K562 (cell line): ENCODE measurements around the gene GMPR.

Experiments used
- GABPA ChIP-seq: fragments of 200-800 bp; sonication (Bioruptor generic); conservative IDR thresholded peaks from 2 replicates; pipeline ENCODE4 v1.6.1; 2016; ENCODE audit warnings: low read depth, missing genetic modification characterization, missing compliant biosample characterization
- HOXB6 ChIP-seq: fragments of 250-450 bp; sonication (Bioruptor Pico); IDR thresholded peaks from 2 replicates; pipeline ENCODE4 v1.5.1; 2022; ENCODE audit warnings: mild to moderate bottlenecking, borderline replicate concordance
- JUND ChIP-seq, 2 experiments: IDR thresholded peaks; 2 replicates in 1 of 2; 3 replicates in 1 of 2; pipeline ENCODE4 v1.6.1; 2011; ENCODE audit warnings: borderline replicate concordance in 2 of 2, low read depth in 2 of 2, low read length in 2 of 2, improper control_type of control experiment in 1 of 2, missing biosample characterization in 1 of 2, missing genetic modification characterization in 1 of 2, missing genetic modification reagents in 1 of 2
- KDM1A ChIP-seq, 2 experiments: fragments of 450-650 bp; IDR thresholded peaks; 2 replicates each; pipeline ENCODE4 v1.6.1; 2016; ENCODE audit warnings: mild to moderate bottlenecking in 2 of 2
- KLF6 ChIP-seq: fragments of 250-450 bp; sonication (Bioruptor Pico); IDR thresholded peaks from 2 replicates; pipeline ENCODE4 v1.4.0; 2020; ENCODE audit warnings: mild to moderate bottlenecking, moderate library complexity, borderline replicate concordance
- LARP7 ChIP-seq: fragments of 450-650 bp; IDR thresholded peaks from 2 replicates; pipeline ENCODE4 v1.6.1; 2016
- POLR2A ChIP-seq: fragments of 450-650 bp; conservative IDR thresholded peaks from 2 replicates; pipeline ENCODE4 v1.6.1; 2016
- TEAD4 ChIP-seq, 2 experiments: sonication (generic) in 1 of 2; formaldehyde crosslinking in 1 of 2; IDR thresholded peaks; 2 replicates each; pipeline versions ENCODE4 v1.6.1 to v1.8.0; 2012 to 2022; ENCODE audit warnings: borderline replicate concordance in 1 of 2, inconsistent platforms in 1 of 2, low read length in 1 of 2, mild to moderate bottlenecking in 1 of 2, missing genetic modification reagents in 1 of 2
- ZNF282 ChIP-seq: sonication (generic); formaldehyde crosslinking; IDR thresholded peaks from 2 replicates; pipeline ENCODE4 v1.8.1; 2023; ENCODE audit warnings: missing genetic modification reagents
- ZNF76 ChIP-seq: fragments of 250-450 bp; sonication (Bioruptor Pico); IDR thresholded peaks from 2 replicates; pipeline ENCODE4 v1.4.0; 2020; ENCODE audit warnings: mild to moderate bottlenecking, moderate library complexity, borderline replicate concordance
- TF ChIP-seq, protein P1 (sequence below): fragments of 250-450 bp; sonication (Bioruptor Pico); IDR thresholded peaks from 2 replicates; pipeline ENCODE4 v1.8.0; 2021; ENCODE audit warnings: borderline replicate concordance, mild to moderate bottlenecking, moderate library complexity; ENCODE audit not compliant: poor library complexity, severe bottlenecking
- TF ChIP-seq, protein P2 (sequence below), 3 experiments: IDR thresholded peaks in 2 of 3; conservative IDR thresholded peaks in 1 of 3; 2 replicates each; pipeline ENCODE4 v1.5.1; 2011 to 2012; ENCODE audit warnings: low read length in 3 of 3, mild to moderate bottlenecking in 3 of 3, control low read depth in 2 of 3, improper control_type of control experiment in 1 of 3, inconsistent platforms in 1 of 3, low read depth in 1 of 3, mixed read lengths in 1 of 3, moderate library complexity in 1 of 3; ENCODE audit not compliant: insufficient read depth in 2 of 3
- TF ChIP-seq, protein P3 (sequence below): fragments of 450-650 bp; formaldehyde crosslinking; IDR thresholded peaks from 2 replicates; pipeline ENCODE4 v1.4.0; 2020; ENCODE audit warnings: mild to moderate bottlenecking, moderate library complexity
- TF ChIP-seq, protein P4 (sequence below): fragments of 250-450 bp; sonication (Bioruptor Pico); IDR thresholded peaks from 2 replicates; pipeline ENCODE4 v1.8.0; 2022; ENCODE audit warnings: moderate library complexity, mild to moderate bottlenecking, inconsistent platforms

DNA sequence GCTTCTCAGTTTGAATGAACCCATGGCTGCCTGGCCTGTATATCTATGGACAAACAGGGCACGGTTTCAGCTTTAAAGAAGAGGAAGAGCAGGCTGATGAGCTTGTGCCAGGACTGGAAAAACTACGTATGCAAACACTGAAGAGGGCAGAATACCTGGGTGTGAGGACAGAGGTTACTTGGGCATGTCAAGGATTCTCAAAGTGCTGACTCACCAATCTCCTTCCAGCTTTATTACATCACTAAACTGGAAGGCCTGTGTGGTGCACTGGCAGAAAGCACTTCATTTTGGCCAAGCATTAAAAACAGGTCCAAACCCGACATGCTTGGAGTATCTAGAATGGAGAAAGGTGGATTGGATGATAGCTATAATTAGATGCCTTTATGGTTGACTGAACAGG, 95.2 kb downstream of the GMPR start:
- no peak for TF ChIP-seq HOXB6 (CRISPR knock-in tag)
- TF ChIP-seq GABPA (tag), result no peak
- no peak for TF ChIP-seq TEAD4 (IDR thresholded peaks at IDR 0.05; ENCODE audit: low read length)
- no peak for TF ChIP-seq TEAD4 (CRISPR knock-in tag; IDR thresholded peaks at IDR 0.05; ENCODE audit: borderline replicate concordance)
- no peak for TF ChIP-seq ZNF76 (CRISPR knock-in tag)
- TF ChIP-seq KDM1A (IDR thresholded peaks at IDR 0.05), result no peak
- TF ChIP-seq POLR2A, result no peak
- no peak for TF ChIP-seq LARP7
- no peak for TF ChIP-seq KLF6
- peak; percentile 38; the same call in 1 of the 2 replicates for TF ChIP-seq JUND (IDR thresholded peaks at IDR 0.05; ENCODE audit: borderline replicate concordance, low read depth, low read length)
- peak; percentile 44; the same call in 1 of the 3 replicates for TF ChIP-seq JUND (tag; IDR thresholded peaks at IDR 0.05; ENCODE audit: borderline replicate concordance, low read depth, low read length)
- TF ChIP-seq, protein P1, sequence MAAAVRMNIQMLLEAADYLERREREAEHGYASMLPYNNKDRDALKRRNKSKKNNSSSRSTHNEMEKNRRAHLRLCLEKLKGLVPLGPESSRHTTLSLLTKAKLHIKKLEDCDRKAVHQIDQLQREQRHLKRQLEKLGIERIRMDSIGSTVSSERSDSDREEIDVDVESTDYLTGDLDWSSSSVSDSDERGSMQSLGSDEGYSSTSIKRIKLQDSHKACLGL (CRISPR knock-in tag), result no peak
- TF ChIP-seq, protein P2, sequence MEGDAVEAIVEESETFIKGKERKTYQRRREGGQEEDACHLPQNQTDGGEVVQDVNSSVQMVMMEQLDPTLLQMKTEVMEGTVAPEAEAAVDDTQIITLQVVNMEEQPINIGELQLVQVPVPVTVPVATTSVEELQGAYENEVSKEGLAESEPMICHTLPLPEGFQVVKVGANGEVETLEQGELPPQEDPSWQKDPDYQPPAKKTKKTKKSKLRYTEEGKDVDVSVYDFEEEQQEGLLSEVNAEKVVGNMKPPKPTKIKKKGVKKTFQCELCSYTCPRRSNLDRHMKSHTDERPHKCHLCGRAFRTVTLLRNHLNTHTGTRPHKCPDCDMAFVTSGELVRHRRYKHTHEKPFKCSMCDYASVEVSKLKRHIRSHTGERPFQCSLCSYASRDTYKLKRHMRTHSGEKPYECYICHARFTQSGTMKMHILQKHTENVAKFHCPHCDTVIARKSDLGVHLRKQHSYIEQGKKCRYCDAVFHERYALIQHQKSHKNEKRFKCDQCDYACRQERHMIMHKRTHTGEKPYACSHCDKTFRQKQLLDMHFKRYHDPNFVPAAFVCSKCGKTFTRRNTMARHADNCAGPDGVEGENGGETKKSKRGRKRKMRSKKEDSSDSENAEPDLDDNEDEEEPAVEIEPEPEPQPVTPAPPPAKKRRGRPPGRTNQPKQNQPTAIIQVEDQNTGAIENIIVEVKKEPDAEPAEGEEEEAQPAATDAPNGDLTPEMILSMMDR (IDR thresholded peaks at IDR 0.05 in 2 of 3, conservative IDR thresholded peaks at IDR 0.05 in 1 of 3; ENCODE audit: insufficient read depth in 2 of 3, low read depth in 1 of 3, low read length in 3 of 3), result no peak
- TF ChIP-seq ZNF282, result no peak
- TF ChIP-seq, protein P3, sequence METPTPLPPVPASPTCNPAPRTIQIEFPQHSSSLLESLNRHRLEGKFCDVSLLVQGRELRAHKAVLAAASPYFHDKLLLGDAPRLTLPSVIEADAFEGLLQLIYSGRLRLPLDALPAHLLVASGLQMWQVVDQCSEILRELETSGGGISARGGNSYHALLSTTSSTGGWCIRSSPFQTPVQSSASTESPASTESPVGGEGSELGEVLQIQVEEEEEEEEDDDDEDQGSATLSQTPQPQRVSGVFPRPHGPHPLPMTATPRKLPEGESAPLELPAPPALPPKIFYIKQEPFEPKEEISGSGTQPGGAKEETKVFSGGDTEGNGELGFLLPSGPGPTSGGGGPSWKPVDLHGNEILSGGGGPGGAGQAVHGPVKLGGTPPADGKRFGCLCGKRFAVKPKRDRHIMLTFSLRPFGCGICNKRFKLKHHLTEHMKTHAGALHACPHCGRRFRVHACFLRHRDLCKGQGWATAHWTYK (CRISPR knock-in tag), result no peak
- TF ChIP-seq, protein P4, sequence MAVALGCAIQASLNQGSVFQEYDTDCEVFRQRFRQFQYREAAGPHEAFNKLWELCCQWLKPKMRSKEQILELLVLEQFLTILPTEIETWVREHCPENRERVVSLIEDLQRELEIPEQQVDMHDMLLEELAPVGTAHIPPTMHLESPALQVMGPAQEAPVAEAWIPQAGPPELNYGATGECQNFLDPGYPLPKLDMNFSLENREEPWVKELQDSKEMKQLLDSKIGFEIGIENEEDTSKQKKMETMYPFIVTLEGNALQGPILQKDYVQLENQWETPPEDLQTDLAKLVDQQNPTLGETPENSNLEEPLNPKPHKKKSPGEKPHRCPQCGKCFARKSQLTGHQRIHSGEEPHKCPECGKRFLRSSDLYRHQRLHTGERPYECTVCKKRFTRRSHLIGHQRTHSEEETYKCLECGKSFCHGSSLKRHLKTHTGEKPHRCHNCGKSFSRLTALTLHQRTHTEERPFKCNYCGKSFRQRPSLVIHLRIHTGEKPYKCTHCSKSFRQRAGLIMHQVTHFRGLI (CRISPR knock-in tag), result no peak
